Measurements from ENCODE around the gene BNIP3.
A peak's percentile ranks its signal among the peaks of the same experiment; 100 is the strongest.

The BNIP3 gene, protein sequence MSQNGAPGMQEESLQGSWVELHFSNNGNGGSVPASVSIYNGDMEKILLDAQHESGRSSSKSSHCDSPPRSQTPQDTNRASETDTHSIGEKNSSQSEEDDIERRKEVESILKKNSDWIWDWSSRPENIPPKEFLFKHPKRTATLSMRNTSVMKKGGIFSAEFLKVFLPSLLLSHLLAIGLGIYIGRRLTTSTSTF

DNA sequence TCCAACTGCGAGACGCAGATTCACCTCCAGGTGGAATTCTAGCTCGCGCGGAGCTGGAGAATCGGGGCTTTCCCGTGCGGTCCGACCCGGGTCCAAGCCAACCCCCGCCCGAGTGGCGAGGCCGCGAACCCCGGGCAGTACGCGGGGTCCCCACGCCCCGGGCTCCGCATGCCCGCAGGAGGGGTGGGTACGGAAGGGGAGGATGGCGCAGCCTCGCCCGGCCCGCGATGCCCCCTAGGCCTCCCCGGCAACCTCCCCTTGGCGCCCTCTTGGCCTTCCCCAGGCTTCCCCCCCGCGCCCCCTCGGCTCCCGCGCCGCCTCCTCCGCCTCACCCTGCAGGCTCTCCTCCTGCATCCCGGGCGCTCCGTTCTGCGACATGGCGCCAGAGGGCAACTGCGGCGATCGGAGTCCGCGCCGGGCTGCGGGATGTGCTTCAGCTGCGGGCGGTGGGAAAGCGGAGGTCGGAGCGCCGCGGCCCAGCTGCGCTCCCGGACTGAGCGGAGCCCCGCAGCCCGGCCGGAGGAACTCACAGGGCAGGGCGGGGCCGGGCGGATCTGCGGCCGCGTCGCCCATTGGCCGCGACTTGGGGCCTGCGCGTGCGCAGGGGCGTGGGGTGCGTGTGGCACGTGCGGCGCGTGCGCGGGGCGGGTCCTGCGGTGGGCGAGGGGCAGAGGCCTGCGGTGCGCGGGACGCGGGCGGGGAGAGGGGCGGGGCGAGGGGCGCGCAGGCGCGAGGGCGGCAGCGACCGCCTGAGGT lies at the start of gene BNIP3:
Gene BNIP3 (minus strand): TSS at position 495 of the 756 bp plus-strand sequence. CDS start 117 bp downstream, at position 378.
- peak; percentile 98 for DNase-seq

DNA sequence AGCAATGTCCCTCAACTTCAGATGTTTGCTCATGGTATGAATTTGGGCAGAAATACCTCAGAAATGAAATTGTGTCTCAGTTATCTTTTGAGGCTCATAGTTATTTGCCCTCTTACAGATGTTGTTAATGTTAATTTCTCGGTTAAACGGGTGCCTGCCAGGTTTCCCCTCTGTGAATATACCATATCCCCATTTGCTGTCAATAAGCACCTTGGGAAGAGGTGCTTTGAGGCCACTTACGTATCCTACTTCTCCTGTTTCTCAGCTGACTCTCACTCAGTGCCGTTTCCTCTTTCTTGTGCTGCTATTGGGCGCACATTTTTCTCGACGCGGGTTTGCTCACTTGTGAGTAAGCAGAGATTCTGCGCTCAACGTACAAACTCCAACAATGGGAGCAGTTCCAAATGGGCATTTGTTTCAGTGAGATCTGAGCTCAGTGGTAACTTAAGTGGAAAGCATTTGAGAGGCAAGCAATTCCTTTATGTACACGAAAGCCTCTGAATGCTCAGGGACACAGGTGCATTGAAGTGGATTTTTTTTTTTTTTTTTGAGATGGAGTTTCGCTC lies 49.3 kb upstream of the BNIP3 start:
- no peak for DNase-seq

DNA sequence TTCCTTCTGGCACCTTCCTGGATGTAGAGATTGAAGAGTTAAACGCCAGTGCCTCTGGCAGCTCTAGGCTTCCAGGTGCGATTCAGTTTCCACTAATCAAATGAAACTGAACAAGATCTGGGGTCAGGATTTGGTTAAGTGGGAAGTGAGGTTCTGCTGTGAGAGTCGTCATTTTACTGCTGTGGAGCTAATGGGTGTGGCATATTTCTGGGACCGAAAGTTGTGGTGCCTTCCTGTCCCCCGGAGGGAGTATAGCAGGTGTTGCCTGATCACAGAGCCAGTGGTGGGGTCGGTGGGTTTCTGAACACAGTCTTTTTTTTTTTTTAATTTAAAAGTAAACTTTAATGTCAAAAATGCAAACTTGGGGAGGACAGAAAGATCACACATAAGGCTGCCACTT lies 47.0 kb upstream of the BNIP3 start:
- DNase-seq, result no peak

DNA sequence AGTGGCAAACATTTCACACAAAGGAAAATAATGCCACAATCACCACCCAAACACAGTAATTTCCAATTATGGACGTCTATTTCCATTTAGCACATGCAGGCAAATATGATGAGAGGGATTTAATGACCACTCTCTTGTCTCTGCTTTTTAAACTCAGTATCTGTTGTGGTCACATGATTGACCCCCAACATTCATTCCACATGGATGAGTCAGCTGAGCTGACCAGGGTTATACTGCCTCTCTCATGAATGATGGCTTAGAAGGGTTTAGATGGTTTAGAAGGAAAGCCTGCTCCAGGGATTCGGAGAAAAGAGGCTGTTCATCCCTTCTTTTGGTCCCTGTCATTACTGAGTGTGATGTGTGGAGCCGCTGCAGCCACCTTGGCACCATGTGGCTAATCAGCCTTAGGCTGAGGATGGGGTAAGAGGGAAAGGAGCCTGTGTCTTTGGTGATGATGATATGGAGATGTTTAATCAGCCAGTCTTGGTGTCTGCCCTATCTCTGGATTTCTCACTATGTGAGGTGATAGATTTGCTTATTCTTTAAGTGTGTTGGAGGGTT lies 45.8 kb upstream of the BNIP3 start:
- no peak for DNase-seq

DNA sequence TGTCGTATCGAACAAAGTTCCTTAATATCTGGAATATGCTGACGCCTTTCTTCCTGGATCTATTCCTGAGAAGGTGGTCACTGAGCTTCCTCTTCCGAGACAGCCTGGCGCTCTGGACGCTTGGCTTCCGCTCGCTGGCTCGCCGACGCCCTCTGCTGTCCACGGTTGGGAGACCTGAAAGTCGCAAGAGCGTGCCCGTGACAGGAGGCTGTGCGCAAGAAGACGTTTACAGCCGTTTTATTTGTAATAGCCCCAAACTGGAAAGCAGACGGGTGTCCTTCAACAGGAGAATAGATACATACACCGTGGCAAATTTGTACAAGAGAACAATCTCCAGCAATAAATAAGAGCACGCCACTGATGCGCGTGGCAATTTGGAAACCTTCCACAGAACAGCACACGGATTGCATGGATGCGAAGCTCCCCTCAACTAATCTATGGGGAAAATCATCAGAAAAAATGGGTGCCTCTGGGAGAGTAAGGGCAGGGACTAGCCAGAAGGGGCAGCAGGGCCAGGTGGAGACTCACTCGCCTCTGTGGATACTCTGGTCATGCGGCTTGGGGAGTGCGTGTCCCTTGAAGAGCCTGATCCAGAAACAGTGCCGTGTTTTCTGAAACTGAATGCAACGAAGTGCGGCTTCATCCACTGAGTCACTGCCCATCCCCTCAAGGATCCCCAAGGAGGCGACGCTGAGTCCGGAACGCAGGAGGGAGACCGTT lies 41.5 kb upstream of the BNIP3 start:
- DNase-seq, result peak; percentile 90

DNA sequence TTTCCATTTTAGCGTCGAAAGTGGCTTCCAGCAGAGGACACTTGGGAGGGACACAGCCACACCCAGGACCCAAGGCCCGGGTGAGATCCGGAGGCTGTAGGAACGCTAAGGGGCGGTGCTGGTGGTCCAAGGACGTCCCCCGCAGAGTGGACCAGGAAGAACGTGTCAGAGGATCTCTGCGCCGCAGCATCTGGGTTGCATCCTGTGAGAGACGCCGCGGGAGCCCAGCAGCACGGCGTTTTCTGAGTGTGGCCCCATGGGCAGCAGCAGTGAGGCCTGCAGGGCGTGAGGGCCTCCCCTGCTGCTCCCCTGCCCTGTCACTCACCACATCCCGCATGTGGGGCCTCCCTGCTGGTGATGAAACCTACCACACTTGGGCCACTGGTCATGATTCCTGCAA lies 40.5 kb upstream of the BNIP3 start:
- no peak for DNase-seq

DNA sequence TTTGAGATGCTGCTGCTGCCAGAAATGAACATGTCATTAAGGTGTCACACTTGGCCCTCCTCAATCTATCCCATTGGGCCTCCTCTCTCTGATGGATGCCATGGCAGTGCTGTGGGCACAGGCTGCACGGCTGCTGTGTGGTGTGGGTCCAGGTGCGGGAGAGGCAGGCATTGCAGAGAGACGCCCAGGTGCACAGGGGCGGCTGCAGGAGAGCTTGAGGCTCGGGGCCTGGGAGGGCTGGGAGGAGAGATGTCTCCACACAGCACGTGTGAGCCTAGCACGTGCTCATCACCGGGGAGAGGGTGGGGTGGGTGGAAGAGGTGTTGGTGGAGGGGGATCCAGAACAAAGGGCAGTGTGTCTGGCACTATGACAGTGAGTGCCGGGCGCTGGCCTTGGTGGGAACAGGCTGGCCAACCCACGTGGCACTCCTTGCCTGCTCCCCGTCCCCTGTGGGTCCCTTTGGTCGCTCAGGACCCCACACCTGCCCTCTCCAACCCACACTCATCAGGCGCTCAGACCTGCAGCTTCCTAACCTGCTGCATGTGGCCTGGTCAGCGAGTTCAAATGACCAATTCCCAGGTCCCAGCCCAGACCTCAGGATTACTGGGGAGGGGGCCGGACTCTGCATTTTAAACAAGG lies 39.9 kb upstream of the BNIP3 start:
- no peak for DNase-seq

DNA sequence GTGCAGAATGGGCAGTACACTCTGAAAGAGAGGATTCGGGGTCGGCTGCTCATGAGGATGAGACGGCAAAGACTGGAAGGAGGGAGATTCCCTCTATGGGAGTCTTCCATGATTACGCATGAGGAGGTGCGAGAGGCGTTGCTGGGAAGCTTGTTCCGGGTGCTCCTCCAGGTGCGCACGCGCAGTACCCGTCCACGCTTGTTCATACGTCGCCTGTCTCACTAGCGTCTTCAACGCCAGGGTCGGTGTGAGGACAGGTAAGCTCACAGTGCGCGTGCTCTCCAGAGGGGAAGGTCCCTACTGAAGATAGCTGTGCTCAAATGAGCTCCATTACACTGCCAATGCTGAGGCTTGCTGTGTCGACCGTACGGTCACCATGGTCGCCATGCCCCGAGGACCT lies 39.3 kb upstream of the BNIP3 start:
- no peak for DNase-seq

DNA sequence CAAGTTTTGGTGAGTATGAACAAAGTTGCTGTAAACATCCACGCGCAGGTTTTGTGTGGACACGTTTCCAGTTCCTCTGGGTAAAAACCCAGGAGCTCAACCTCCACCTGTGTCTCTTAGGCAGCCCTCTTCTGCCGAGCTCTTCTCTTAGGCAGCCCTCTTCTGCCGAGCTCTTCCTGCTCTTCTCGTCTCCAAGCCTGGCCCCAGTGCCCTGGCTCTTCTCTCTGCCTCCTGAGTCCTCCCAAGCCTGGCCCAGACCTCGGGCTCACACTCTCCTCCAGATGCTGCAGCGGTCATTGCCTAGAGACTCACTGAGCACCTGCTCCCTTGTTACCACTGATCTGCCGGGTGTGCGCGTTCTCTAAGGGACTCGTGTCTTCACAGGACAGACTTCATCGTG lies 38.7 kb upstream of the BNIP3 start:
- no peak for DNase-seq

DNA sequence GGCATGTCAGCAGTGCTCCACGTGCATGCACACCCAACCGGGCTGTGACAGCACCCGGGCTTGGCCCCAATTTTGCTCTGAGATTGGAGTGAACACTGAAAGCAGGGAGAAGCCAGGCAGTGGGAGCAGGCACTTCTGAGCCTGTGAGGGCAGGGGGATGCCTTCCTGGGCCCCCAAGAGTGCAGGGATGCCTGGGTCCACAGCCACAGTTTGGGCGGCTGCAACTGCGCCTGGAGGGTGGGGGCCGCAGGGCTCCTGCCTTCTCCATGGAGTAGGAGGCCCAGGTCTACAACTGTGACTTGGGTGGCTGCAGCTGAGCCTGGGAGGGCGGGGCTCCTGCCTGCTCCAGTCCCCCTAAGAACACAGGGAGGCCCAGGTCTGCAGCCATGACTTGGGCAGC lies 37.6 kb upstream of the BNIP3 start:
- DNase-seq, result no peak

DNA sequence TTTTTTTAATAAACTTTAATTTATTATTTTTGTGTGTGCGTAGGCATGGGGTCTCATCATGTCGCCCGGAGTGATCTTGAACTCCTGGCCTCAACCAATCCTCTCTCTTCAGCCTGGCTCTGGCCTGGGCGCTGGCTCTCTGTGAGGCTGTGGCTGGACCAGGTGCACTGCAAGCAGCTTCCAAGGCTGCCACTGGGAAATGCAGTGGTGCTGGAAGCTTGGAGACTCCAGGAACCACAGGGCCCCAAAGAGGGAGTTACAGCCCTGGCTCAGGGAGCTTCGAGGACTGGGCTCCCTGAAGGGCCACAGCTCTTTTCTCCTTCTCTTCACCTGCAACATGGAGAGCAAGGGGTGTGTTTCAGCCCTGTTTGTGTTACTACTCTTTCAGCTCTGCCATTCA lies 36.7 kb upstream of the BNIP3 start:
- no peak for DNase-seq

DNA sequence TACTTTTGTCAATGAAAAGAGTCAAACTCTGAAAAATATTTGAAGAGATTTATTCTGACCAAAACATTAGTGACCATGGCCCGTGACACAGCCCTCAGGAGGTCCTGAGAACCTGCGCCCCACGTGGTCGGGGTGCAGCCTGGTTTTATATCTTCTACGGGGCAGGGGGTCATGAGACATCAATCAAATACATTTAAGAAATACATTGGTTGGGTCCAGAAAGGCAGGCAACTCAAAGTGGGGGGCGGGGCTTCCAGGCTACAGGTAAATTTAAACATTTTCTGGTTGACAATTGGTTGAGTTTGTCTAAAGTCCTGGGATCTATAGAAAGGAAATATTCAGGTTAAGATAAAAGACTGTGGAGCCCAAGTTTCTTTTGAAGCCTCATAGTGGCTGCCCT lies 34.8 kb upstream of the BNIP3 start:
- DNase-seq, result no peak

DNA sequence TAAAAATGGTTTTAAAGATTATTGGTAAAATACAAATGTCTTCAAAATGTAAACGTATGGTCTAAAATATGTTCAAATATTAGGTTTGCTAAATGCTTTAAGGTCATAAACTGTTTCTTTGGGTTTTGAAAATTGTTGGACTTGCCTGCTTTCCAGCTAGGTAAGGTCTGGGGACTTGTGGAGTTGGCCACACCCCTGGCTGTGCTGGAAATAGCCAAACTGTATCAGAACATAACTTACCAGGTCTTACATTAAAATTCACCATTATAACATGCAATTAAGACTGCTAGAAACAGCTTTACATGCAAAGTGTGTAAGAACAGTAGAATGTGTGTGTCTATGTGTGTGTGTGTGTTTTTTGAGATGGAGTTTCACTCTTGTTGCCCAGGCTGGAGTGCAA lies 29.7 kb upstream of the BNIP3 start:
- no peak for DNase-seq

DNA sequence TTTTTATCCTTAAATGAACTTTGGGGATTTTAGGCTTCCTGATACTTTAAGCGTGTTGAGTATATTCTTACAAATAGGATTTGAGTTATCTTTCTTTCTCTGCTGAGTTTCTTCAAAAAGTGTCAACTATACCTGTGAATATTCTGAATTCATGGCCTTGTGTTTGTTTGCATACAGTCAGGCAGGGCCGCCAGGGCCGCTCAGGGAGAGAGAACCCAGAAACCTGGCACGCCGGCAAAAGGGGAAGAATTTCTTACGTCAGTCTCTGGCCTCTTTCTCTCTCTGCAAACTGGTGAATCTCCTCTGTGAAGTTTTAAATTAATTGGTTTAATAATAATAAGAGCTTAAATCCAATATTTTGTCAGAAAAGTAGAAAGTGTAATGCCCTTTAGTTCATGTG lies 29.3 kb upstream of the BNIP3 start:
- DNase-seq, result no peak

DNA sequence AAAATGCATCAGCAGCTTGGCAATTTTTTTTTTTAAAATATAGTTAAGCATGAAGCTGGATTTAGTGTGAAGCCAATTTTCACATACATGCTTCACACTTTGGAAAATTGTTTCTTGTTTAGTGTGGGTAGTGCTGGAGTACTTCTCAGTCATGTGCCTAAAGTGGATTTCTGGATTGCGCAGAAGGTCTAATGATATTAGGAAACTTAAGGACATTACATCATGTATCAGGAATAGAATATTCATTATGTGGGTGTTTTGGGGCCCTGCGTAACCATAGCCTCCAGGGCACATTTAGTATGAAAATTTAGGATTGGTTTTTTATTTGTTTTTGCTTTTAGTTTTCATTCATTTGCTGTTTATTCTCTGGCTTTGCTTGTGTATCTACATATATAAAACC lies 28.8 kb upstream of the BNIP3 start:
- no peak for DNase-seq

DNA sequence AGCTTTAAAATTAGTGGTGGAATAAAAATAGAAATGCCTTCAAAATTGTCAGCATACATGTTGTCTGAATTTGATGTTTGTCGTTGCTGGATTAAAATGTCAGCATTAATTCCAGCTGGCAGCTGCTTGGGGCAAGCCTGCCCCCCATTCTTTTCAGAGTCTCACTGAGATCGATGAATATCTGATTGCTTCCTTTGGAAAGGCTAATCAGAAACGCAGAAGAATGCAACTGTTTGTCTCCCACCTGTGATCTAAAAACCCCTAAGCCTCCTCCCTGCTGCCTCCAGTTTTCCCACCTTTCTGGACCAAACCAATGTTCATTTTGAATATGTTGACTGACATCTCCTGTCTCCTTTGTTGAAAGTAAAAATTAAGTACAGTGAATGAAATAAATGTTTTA lies 27.9 kb upstream of the BNIP3 start:
- no peak for DNase-seq

DNA sequence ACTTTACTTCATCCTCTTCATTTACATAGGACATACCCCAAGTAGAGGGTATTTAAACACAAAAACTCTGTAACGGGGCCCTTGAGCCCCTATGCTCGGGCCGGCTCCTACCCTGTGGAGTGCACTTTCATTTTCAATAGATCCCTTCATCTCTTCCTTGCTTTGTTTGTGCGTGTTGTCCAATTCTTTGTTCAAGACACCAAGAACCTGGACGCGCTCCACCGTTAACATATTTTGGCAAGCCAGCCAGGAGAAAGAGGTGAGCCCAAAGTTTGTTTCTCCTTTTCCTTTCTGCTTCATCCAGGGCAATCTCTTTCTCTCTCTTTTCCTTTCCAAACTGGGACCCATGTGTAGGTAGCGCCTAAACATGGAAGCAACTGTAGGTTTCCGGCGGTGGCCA lies 26.0 kb upstream of the BNIP3 start:
- DNase-seq, result no peak

DNA sequence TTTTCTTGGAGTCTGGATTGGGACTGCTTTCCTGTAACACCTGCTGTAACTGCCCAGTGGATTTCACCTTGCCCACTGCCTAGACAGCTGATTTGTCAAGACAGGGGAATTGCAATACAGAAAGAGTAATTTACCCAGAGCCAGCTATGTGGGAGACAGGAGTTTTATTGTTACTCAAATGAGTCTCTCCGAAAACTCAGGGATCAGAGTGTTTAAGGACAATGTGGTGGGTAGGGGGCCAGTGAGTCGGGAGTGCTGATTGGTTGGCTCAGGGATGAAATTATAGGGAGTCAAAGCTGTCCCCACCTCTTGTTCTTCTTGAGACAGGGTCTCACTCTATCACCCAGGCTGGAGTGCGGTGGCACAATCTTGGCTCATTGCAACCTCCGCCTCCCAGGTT lies 25.2 kb upstream of the BNIP3 start:
- DNase-seq, result no peak

DNA sequence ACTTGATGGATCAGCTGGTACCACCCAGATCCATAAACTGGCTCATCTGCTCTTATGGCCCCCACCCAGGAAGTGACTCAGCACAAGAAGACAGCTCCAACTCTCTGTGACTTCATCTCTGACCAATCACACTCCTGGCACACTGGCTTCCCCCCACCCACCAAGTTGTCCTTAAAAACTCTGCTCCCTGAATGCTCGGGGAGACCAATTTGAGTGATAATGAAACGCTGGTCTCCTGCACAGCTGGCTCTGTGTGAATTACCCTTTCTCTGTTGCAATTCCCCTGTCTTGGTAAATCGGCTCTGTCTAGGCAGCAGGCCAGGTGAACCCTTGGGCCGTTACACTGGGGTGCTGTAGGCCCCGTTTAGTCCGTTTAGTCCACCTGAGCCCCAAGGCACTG lies 23.4 kb upstream of the BNIP3 start:
- DNase-seq, result no peak

DNA sequence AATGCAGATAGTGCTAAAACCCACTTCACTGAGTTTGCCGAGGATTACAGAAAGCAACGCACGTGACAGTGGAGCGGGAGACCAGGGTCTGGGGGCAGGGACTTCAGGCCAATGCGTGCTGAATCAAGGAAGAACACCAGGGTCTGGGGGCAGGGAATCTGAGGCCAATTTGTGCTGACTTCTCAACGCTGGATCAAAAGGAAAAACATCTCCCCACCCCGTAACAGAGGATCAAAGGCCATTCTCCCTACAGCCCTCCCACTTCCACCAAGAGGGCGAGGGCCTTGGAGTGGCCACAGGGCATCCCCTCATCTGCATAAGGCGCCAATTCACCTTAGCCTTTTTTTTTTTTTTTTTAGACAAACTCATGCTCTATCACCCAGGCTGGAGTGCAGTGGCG lies 22.3 kb upstream of the BNIP3 start:
- DNase-seq, result no peak

DNA sequence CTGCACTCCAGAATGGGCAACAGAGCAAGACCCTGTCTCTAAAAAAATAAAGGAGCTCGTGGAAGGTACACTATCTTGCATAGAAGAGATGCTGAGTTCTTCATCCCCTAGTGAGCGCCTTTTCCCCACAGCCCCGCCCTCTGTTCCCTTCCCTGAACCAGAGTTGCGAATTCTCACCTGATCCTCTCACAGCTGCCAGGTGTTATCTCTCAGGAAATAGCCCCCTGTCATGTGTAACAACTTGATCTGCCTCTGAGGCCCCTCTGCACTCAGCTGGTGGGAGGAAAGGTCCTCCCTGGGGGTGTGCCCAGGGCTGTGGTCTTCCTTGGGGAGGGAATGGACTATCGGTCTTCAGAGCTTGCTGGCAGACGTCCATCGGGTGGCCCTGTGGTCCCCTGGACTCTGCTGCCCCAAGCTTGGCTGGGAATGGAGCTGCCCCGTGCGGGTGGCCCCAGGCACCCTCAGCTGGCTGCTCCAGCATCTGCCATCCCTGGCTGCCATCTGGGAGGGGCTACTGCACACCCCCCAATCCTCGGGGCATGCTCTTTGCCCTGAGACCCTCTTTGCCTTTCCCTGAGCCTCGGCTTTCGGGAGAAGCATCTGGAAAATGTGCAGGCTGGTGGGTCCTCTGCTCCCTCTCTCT lies 21.7 kb upstream of the BNIP3 start:
- no peak for DNase-seq

DNA sequence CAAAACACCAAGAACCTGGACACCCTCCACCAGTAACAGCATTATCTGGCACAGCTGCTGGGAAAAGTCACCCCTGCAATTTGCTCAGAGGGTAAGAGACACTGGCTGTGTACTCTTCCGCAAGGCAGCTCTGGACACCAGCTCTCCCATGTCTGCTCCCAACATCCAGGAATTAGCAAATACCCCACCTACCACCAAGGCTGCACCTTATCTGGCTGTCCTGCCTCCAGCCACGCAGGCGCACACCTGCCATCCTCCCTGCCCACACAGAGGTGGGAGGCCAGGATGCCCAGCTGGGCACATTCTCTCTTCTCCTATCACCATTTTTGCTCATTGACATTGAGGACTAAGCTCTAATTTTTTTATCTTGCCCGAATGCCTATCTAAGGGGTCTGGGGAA lies 20.3 kb upstream of the BNIP3 start:
- DNase-seq, result no peak
